ENCODE results near the gene MICAL2. TPM values are rescaled to one million over a fixed set of nuclear protein-coding genes. Genes with fewer than 3 reads are reported as not detected.

MICAL2 gene
- total RNA-seq, 2 donors from 2014 or later = 1.5 to 1.9 TPM

DNA sequence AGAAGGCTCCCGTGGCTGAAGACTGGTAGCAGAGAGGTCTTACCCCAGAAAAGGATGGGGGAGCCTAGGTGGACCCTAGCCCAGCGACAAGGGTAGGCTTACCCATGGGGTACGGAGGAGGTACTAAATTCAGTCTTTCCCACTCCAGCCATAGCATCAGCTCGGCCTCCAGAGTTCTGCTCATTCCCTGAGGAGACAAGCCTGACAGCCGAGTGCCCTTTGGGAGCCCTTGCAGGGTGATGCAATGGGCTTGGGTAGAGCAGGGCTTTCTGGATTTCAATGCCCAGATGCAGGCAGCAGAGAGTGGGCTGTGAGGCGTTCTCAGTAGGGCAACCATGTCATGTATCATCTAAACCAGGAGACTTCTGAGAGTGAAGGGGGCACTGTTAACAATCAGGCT lies 124.7 kb downstream of the MICAL2 start:
- Mint-ChIP-seq H3K36me3 (ENCODE audit: low read depth) (no peaks in the 10 kb centered on the region), H3K9me3 (no peaks in the 10 kb centered on the region), H3K4me1 (peaks cover 3% of the 10 kb centered on the region), H3K27me3 (ENCODE audit: insufficient read depth) (peaks cover 4% of the 10 kb centered on the region), H3K4me3 (no peak overlapping the region), H3K27ac (no peak overlapping the region)
- 92 to 96% methylated on average over 6 of the region's 6 CpGs for whole genome bisulfite sequencing, 2 experiments (ENCODE audit: insufficient coverage in 1 of 2, insufficient read length in 1 of 2)
- no peak overlapping the region for H3K27ac ChIP-seq (ENCODE audit: low read depth, low read length)
- no peak overlapping the region for H3K9ac ChIP-seq (ENCODE audit: extremely low read depth, low read length, poor library complexity, severe bottlenecking)
- DNase-seq = no peak
- H3K36me3 ChIP-seq (ENCODE audit: control insufficient read depth, insufficient read depth, low read length) = no peaks in the 10 kb centered on the region
- H3K4me3 ChIP-seq (ENCODE audit: low read length) = no peak overlapping the region
- H3K27me3 ChIP-seq (ENCODE audit: control insufficient read depth, insufficient read depth, low read length, poor library complexity, severe bottlenecking) = no peaks in the 10 kb centered on the region
- H3K9me3 ChIP-seq (ENCODE audit: control insufficient read depth, low read length) = no peaks in the 10 kb centered on the region
- TF ChIP-seq, protein P1, sequence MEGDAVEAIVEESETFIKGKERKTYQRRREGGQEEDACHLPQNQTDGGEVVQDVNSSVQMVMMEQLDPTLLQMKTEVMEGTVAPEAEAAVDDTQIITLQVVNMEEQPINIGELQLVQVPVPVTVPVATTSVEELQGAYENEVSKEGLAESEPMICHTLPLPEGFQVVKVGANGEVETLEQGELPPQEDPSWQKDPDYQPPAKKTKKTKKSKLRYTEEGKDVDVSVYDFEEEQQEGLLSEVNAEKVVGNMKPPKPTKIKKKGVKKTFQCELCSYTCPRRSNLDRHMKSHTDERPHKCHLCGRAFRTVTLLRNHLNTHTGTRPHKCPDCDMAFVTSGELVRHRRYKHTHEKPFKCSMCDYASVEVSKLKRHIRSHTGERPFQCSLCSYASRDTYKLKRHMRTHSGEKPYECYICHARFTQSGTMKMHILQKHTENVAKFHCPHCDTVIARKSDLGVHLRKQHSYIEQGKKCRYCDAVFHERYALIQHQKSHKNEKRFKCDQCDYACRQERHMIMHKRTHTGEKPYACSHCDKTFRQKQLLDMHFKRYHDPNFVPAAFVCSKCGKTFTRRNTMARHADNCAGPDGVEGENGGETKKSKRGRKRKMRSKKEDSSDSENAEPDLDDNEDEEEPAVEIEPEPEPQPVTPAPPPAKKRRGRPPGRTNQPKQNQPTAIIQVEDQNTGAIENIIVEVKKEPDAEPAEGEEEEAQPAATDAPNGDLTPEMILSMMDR (conservative IDR thresholded peaks at IDR 0.05) = no peak
- no peaks in the 10 kb centered on the region for H3K4me1 ChIP-seq (ENCODE audit: control insufficient read depth, insufficient read depth, low read length)

DNA sequence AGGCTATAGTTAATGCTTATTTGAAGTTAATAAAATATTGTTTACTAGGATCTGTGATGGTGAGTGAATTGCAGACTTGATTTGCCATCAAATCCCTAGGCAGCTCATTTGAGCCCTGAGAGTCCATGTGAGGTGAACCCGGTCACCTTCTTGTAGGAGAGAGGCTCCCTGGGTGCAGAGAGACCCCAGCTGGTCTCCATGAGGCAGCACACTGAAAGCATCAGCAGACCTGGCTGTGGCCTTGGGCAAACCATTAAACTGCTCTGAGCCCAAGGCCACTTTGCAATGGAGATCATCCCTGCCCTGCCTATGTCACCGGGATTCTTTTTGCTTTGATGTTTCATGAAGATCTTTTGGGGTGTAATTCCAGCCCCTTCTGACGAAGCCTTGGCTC lies 125.2 kb downstream of the MICAL2 start:
- no peaks in the 10 kb centered on the region for H3K36me3 ChIP-seq (ENCODE audit: control insufficient read depth, insufficient read depth, low read length)
- no peaks in the 10 kb centered on the region for H3K27me3 ChIP-seq (ENCODE audit: control insufficient read depth, insufficient read depth, low read length, poor library complexity, severe bottlenecking)
- DNase-seq = peak; percentile 67
- Mint-ChIP-seq H3K27ac (no peak overlapping the region), H3K9me3 (no peaks in the 10 kb centered on the region), H3K36me3 (ENCODE audit: low read depth) (no peaks in the 10 kb centered on the region), H3K27me3 (ENCODE audit: insufficient read depth) (peaks cover 4% of the 10 kb centered on the region), H3K4me1 (peaks cover 3% of the 10 kb centered on the region), H3K4me3 (no peak overlapping the region)
- no peak overlapping the region for H3K9ac ChIP-seq (ENCODE audit: extremely low read depth, low read length, poor library complexity, severe bottlenecking)
- H3K4me1 ChIP-seq (ENCODE audit: control insufficient read depth, insufficient read depth, low read length) = no peaks in the 10 kb centered on the region
- 90 to 100% methylated on average over 2 to 3 of the region's 3 CpGs for WGBS, 2 experiments (ENCODE audit: insufficient coverage in 1 of 2, insufficient read length in 1 of 2)
- TF ChIP-seq, protein P1 (conservative IDR thresholded peaks at IDR 0.05) = peak; percentile 72
- no peak overlapping the region for H3K4me3 ChIP-seq (ENCODE audit: low read length)
- no peak overlapping the region for H3K27ac ChIP-seq (ENCODE audit: low read depth, low read length)
- no peaks in the 10 kb centered on the region for H3K9me3 ChIP-seq (ENCODE audit: control insufficient read depth, low read length)

DNA sequence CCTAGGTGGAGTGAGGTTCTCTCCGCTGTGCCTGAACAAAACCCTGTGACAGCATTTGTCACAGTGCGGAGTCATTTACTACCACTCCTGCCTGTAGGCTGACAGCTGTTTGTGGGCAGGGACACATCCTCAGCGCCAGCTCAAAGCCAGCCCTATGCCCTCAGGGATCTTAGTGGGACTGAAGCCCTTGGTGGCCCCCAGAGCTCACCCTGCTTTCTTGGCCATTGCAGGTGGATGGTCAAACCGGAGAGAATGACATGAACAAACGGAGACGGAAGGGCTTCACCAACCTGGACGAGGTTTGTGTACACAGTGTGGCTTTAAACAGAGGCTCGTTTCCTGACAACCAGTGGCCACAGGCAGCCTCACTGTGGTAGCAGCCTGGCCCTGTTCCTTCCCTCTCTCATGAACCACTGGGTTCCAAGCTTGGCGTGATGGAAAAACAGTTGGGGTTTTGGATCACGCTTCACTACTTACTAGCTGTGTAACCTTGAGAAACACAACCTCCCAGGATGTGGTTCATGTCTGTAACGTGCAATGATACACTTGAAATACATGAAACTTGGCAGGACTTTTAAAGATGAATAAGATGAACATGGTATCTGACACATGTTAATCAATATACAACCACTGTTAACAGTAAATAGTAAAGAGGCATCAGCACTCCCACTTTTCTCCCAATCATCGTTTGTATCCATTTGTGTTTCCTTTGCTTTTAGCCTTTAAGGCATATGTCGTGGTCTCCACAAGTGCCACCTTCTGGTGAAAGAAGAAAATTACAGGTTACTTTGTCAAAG lies 125.8 kb downstream of the MICAL2 start:
- no peak overlapping the region for H3K27ac Mint-ChIP-seq

More for the DNA sequence above, 125.8 kb downstream of the MICAL2 start:
- Histone ChIP-seq H3K9ac (ENCODE audit: extremely low read depth, low read length, poor library complexity, severe bottlenecking) (no peak overlapping the region), H3K36me3 (ENCODE audit: control insufficient read depth, insufficient read depth, low read length) (no peaks in the 10 kb centered on the region), H3K27me3 (ENCODE audit: control insufficient read depth, insufficient read depth, low read length, poor library complexity, severe bottlenecking) (no peaks in the 10 kb centered on the region), H3K4me1 (ENCODE audit: control insufficient read depth, insufficient read depth, low read length) (no peaks in the 10 kb centered on the region), H3K9me3 (ENCODE audit: control insufficient read depth, low read length) (no peaks in the 10 kb centered on the region), H3K4me3 (ENCODE audit: low read length) (no peak overlapping the region), H3K27ac (ENCODE audit: low read depth, low read length) (no peak overlapping the region)
- no peaks in the 10 kb centered on the region for H3K9me3 Mint-ChIP-seq
- no peaks in the 10 kb centered on the region for H3K36me3 Mint-ChIP-seq (ENCODE audit: low read depth)
- H3K4me1 Mint-ChIP-seq = peaks cover 3% of the 10 kb centered on the region
- WGBS, 2 experiments (ENCODE audit: insufficient coverage in 1 of 2, insufficient read length in 1 of 2) = 83 to 85% methylated on average over 11 to 13 of the region's 13 CpGs
- no peak for DNase-seq
- no peak overlapping the region for H3K4me3 Mint-ChIP-seq
- H3K27me3 Mint-ChIP-seq (ENCODE audit: insufficient read depth) = peaks cover 4% of the 10 kb centered on the region
- TF ChIP-seq, protein P1 (conservative IDR thresholded peaks at IDR 0.05) = peak; percentile 86
